Left forelimb (tissue), 1 donor: ENCODE results near the gene PP2D1.
"Not testable (repeated sequence)": the region's sequence is repeated elsewhere in the genome, so short reads cannot be mapped to it uniquely, and the experiment has no call there.

Experiments used
- DNase-seq: peaks from one replicate; pipeline ENCODE4 v3.0.0-alpha.2; 2018; ENCODE audit warnings: low spot score

PP2D1 gene, protein sequence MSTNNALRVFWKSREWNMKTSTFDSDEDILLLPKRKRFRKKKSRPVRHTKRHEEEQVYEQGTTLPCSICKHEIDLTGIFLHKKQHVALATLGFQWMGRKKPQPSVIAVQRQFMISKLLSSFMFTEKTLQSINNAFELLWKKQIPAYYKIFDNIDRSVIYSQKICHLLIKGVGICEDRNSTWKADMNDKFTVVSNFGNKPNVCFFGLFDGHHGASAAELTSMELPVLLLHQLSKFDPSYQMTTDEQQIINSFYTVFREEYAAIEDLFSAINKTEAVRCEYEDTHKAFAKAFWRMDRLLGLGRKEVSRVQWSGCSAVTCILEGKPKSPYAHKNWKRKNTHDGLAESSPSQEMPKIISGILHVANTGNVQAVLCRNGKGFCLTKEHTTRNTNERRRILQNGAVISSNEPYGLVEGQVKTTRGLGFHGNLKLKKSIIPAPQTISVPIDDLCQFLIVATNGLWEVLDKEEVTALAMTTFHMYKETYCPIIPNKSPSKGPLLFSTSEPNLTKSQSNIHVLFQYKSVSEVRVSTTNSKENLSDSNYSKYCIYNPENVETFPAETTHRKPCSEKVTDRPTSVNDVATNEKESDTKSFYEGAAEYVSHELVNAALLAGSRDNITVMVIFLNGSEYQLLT

GRCh38 chr3:20012164-20012563 is at the start of gene PP2D1:
Gene PP2D1, minus strand, starts transcription at chr3:20012264. Its CDS starts 192 bp downstream, at chr3:20012072.
- DNase-seq, result no peak

DNA sequence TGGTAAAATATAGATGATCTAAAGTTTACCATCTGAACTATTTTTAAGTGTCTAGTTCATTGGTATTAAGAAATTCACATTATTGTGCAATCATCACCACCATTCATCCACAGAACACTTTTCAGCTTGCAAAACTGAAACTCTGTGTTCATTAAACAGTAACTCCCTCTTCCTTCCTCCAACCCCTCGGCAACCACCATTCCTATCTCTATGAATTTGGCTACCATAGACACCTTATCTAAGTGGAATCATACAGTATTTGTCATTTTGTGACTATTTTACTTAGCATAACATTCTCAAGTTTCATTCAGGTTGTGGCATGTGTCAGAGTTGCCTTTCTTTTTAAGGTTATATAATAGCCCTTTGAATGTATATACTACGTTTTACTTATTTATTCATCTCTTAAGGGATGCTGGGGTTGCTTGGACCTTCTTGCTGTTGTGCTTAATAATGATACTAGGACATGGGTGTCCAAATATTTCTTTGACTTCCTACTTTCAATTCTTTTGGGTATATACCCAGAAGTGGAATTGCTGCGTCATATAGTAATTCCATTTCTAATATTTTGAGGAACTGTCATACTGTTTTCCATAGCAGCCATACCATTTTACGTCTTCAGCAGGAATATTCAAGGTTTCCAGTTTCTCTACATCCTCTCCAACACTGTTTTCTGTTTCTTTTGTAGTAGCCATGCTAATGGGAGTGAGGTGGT is 49.1 kb upstream of the PP2D1 start:
- no peak for DNase-seq

DNA sequence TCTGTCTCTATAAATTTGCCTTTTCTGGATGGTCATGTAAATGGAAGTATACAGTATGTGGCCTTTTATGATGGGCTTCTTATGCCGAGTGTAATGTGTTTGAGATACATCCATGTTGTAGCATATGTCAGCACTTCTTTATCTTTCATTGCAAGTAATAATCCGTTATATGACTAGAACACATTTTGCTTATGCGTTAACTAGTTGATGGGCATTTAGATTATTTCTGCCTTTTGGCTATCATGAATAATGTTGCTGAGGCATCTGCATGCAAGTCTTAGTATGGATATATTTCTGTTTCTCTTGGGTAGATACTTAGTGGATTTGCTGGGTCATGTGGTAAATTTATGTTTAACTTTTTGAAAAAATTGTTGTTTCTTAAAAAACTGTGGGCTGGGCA is 47.9 kb upstream of the PP2D1 start:
- no peak for DNase-seq

- DNase-seq, result no peak
Observed at GRCh38 chr3:20057612-20058180, 45.6 kb upstream of the PP2D1 start.

DNA sequence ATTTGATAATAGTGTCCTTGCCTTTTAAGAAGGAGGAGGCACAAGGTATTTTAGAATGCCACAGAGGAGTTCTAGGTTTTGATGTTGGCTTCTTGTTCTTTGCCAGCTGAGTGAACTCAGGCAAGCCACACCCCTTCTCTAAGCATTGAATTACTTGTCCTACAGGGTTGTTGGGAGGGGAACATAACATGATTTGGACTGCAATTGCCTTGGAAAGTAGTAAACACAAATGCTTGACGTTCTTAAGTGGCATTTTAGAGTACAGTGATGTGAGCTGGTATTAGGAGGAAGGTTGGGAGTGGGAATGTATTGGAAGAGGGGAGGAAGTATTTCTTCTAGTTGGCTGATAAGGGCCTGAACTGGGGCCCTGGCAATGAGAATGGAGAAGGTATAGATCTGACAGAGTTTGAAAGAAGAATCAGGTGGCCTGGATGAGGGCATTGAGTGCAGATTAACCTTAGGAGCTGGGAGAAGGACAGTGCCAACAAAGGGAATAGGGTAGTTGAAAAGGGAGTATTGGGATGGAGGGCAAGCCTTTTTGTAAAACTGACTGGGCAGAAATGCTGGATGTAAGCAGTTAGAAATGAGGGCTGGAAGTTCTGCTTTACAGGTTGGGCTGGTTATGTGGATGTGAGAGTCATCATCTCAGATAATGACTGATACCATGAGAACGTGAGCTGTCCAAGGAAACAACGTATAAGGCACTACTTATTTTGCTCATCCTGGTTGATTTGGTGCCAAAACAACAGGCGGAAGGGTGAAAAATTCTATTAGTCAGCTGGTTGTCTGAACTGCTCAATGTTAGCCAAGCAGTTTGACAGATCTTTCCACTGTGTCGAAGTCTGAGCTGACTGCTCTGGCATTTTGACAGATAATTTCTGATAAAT is 44.9 kb upstream of the PP2D1 start:
- DNase-seq, result no peak

- DNase-seq, result no peak
Observed at GRCh38 chr3:20055842-20056241, 43.8 kb upstream of the PP2D1 start.

DNA sequence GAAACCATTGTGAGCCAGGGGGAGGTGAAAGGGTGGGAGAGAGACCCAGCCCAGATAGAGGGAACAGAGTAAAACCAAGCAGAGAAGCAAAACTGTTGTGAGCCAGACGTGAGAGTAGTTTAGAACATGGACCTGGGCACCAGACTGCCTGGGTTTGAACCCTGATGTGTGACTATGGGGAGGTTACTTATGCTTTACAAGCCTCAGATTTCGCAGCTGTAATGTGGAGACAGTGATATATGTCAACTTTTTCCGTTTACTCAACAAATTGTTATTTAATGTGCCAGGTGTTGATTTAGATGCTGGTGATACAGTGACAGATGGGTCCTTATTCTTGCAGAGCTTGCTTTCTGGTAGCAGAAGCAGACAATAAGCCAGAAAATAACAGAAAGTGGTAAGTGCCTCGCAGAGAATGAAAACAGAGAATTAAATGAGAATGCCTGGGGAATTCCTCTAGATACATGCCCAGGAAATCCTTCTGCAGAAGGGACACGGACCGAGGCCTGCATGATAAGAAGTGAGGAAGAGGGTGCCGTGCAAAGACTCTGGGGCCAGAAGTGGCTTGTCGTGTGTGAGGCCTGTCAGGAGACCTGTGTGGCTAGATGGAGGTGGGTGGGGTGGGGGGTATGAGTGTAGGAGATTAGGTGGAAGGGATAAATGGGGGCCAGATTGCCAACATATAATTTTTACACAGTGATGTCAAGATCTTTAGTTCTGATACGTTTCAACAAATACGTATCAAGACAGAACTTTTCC is 43.1 kb upstream of the PP2D1 start:
- DNase-seq, result no peak

DNA sequence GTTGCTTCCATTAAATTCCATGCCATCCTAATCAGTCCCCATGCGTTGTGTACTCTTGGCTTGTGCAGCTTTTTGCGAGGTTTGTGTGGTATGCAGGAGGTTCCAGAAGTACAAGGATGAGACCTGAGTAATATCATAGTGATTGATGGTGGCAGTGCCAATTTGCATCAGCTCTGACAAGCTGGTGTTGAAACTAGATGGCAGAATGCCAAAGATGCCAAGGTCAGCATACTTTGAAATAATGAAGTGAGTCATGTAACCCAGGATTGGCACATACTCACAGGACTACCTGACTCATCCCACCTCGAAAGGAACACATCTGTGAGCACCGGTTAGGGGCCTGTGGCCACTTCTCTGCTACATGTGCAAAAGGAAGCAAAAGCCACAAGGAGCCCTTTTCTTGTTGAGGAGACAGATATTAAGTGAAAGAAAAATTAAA is 42.5 kb upstream of the PP2D1 start:
- DNase-seq, result no peak

DNA sequence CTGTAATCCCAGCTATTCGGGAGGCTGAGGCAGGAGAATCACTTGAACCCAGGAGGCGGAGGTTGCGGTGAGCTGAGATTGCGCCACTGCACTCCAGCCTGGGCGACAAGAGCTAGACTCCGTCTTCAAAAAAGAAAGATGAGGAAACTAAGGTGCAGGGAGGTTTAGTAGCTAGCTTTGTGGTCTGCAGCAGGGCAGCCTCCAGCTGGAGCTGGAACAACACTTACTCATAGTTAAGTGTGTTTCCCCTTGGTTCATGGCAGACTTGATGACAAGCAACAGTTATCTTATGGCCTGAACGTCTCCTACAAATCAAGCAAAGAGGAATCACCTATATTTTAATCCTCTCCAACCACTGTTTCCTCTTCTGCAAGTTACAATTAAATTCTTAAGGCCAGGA is 40.8 kb upstream of the PP2D1 start:
- DNase-seq, result no peak

DNA sequence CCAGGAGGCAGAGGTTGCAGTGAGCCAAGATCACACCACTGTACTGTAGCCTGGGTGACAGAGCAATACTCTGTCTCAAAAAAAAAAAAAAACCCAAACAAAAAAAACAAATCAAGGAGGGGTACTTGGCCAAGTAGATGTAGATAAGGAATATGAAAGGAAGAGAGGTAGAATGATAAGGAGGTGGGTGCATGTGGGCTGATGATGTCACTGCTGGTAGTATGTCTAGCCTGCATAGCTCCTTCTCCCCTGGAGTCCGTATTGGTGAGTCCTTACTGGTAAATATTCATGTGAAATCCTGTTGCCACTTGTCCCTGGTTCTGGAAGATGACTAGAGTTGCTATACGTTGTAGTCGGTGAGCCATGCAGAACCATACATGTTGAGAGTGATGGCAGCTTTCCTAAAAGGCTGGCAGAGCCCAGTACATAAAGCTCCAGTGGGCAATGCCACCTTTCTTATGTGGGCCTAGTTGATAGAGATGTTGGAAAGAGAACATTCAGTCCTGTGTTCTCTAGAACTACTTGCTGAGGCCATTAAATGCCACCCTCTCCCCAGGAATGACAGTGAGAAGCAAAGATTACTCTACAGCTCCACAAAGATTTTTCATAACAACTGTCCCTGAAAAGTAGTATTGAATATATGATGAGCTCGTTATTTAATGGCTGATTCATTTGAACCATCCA is 39.2 kb upstream of the PP2D1 start:
- DNase-seq, result no peak

DNA sequence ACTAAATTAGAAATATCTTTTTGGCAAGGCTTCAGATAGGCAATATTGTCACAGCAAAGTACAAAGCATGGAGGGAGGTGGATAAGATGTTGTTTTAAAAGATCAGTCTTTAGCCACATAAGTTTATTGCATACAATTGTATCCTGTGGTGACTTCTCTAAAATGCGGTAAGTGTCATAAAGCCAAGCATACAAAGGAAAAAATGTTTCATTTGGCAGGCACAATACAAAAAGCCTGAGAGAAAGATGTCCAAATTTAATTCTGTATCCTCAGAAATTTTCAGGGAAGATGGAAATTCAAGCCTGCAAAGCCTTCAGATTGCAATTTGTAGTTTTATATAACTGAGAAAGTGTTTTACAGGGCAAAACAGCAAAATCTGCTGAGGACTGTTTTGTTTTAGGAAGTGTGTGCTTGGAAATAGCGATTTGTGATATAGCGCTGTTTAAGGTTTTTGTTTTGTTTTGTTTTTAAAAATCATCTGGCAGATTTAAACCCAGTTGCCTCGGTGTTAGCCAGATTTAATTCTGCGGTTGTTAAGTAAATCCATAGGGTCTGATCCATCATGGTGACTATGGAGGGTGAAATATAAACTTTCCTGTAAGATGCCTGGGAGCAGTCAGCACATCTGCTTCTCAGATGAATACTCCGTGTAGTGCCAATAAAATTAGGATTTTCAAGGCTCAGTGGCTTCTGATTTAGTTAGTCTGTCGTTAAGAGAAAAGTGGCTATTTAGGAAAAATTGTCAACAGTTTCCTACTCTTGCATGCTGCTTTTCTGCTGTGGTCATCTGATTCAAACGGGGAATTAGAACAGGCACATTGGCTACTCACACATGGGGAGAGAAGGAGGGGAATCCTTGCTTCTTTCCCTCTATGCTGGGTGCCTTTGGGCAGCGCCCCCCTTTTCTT is 36.2 kb upstream of the PP2D1 start:
- no peak for DNase-seq

DNA sequence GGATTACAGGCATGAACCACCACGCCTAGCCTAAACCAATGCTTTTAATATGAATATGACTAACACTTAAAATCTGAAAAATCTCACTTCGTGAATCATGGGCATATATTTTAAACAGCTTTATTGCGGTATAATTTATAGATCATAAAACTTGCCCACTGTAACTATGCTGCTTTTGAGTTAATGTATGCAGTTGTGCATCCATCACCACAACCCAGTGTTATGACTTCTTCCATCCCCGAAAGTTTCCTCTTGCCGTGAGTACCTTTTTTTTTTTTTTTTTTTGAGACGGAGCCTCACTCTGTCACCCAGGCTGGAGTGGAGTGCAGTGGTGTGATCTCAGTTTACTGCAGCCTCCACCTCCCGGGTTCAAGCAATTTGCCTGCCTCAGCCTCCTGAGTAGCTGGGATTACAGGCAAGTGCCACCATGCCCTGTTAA is 35.3 kb upstream of the PP2D1 start:
- DNase-seq, result no peak

DNA sequence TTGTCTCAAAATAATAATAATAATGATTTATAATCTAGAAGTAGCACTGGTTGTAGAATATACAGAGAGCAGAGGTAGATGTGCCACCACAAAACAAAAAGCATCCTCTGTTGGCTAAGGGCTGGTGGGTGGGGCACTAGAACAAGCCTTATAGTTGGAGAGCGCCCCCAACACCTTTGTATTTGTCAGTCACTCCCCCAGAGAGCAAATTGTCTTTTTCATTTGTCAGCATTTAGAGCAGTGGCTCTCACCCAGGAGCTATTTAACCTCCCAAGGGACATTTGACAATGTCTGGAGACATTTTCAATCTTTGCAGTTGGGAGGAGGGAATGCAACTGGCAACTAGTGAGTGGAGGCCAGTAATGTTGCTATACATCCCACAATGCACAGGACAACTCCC is 34.5 kb upstream of the PP2D1 start:
- no peak for DNase-seq

GRCh38 chr3:20045141-20045540 is 33.1 kb upstream of the PP2D1 start:
- not testable (repeated sequence) for DNase-seq

DNA sequence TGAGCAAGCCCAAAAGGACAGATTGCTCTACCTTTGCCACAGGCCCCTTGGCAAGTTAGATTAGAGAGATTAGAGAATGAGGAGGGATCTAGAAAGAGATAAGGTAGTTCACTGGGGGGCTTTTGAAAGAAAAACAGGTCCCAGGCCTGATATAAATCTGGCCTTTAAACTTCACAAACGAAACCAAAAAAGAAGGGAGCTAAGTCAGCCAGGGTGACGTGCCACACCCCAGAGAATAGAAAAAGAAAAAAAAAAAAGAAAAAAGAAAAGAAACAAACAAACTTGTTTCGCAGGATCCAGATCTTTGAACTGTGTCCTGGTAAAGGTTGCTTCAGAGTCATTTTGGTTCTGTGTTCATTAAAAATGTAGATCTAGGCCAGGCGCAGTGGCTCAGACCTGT is 31.8 kb upstream of the PP2D1 start:
- no peak for DNase-seq

GRCh38 chr3:20043396-20043795 is 31.3 kb upstream of the PP2D1 start:
- DNase-seq, result no peak

DNA sequence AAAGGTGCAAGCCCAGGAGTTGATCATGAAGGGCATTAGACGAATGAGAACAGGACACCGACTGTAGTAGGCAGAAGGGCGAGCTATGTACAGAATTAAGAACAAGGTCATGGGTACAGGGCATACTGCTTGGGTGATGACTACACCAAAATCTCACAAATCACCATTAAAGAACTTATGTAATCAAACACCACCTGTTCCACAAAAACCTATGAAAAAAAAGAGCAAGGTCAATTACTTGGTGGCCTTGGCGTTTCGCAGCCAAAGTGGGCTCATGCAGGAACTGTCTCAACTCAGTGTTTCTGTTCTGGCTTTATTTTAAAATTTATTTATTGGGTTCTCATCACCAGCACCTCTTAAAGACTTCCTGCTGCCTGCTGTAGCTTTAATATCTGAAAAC is 30.3 kb upstream of the PP2D1 start:
- no peak for DNase-seq

DNA sequence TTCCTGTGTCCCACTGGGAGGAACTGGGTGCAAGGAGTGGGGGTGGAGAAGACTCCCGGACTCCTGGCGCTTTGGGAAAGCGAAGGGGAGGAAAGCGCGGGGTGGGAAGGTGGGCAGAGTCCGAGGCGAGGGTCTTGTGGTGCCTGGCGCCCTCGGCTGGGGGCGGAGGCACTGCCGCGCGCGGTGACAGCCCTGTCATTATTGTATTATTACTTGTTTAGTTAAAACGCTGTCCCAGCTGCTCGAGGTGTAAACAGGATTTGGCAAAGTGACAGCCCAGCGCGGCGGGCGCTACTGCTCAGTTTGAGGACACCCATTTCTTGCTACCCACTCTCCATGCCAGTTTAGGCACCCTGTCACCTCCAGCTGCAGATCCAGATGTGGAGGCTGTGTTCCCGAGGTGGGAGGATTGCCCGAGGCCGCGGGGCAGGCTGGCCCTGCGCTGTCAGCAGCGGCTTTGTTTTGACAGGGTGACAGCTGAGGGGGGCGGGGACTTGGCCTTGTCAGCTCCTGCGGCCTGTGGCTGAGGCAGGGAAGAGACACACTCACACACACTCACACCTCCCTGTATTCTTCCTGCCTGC is 29.2 kb upstream of the PP2D1 start:
- DNase-seq, result peak; percentile 90
